GM21528 (cell line): ENCODE results near the gene DNAJC6.
"Not testable (repeated sequence)": the region's sequence is repeated elsewhere in the genome, so short reads cannot be mapped to it uniquely, and the experiment has no call there.

Experiments
- ATAC-seq: cut with Tn5 transposase; IDR thresholded peaks from one replicate; pipeline ENCODE4 v1.9.1; 2021; ENCODE audit warnings: mild to moderate bottlenecking, moderate library complexity; ENCODE audit not compliant: unreplicated experiment, low FRiP score

DNAJC6 gene

DNA sequence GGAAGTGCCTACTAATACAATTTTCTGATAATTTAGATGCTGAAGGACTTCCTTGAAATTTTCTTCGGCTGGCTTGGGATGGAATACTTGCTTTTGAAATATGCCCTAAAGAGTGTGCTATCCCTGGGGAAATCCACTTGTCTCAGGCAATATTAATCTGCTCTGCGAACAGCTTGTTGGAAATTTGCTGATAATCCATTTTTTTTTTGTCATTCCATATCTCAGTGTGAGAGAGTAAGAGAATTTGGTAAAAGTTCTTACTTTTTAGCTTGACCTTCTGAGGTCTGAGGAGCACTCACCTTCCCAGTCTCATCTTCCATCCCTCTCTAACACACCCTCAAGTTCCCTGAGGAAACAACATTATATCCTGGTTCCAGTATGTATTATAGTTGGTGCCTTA lies 36.8 kb downstream of the DNAJC6 start:
- ATAC-seq, result no peak

DNA sequence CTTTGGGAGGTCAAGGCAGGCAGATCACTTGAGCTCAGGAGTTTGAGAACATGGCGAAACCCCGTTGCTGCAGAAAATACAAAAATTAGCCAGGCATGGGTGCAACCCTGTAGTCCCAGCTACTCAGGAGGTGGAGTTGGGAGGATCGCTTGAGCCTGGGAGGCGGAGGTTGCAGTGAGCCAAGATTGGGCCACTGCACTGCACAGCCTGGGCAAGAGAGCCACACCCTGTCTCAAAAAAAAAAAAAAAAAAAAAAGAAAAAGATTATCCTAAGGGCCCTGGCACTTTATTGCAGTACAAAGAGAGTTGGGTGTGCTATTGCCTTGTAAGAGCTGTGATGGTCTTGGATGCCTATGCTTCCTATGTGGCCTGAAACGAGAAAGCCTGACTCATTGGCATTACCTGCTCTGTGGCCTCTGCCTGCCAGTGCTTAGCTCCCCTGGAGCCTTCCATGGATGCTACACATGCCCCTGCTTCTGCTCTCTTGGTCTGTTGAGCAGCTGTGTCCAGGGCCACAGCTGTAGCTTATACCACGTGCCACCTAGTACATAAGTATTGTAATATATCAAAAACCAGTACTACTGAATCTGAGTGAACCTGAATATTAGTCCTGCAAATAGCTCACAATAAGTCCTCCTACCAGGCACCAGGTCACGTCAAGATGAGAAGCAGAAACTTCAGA lies 45.8 kb downstream of the DNAJC6 start:
- ATAC-seq, result no peak

DNA sequence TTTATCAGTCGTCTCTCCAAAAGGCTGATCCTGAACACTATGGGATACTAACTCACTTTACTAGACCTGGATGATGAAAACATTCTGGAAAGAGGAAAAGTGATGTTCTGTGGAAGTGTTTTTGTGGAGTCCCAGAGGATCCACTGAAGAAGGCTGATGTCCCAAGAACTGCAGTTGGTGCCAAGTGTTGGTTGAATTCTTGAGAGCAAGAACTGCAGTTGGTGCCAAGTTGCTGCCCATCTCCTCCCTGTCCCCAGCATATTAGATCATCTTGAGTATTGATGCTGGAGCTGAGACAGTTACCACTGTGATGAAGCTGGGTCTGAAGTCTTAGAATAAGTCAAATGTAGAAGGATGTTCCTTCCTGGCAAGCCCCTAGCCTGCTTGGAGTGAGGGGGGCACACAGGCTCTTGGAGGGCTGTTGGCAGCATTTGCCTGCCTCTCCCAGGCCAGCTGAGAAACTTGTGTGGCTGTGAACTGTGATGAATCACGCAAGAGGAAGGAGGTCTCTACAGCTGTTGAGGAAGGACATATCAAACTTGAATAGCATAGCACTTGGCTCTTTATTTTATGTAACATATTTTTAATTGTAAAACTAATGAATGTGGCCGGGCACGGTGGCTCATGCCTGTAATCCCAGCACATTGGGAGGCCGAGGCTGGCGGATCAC lies 48.1 kb downstream of the DNAJC6 start:
- ATAC-seq, result no peak

DNA sequence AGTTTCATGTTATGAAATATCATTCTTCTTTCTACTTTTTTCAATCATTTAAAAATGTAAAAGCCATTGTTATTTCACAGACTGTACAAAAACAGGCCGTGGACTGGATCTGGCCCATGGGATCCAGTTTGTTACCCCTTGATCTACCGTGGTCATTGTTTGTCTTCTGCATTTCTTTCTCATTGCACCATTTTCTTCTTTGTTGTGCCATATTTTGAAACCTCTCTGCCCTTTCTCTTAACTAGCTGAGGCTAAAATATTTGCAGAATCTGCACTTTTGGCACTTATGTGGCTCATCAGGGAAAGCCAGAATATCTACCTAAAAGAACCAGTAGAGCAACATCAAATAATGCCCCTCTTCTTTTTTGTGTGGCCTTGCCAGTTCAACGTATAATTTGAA lies 50.5 kb downstream of the DNAJC6 start:
- ATAC-seq, result no peak

DNA sequence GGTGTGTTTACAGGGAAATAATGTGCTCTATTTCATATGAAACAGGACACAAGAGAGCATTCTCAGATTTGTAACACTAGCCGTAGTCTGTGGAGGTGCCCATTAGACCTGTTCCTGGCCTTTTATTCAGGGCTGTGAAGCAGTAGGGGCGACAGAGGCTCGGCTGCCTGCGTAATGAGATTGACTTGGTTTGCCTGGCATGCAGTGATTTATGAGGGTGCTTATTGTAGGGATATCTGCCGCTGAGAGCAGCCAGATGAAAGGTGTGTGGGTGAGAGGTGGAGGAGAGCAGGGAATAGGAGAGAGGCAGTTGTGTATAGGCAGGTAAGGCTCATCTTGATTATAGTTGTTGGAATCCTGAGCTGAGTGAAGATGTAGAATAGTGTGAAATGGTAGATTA lies 51.3 kb downstream of the DNAJC6 start:
- no peak for ATAC-seq

DNA sequence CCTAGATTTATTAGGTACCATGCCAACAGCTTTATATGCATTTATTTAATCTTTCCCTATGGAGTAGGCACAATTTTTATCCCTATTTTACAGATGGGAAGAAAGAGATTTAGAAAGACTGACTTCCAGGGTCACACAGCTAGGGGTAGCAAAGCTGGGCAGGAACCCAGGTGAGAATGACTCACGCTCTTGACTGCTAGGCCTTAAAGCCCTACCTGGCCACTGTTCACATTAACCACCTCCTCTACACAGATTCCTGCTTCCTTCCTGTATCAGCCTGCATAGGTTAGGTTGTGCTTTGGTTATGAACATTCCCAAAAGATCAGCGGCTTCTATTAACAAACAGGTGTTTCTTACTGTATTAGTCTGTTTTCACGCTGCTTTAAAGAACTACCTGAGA lies 53.2 kb downstream of the DNAJC6 start:
- no peak for ATAC-seq

DNA sequence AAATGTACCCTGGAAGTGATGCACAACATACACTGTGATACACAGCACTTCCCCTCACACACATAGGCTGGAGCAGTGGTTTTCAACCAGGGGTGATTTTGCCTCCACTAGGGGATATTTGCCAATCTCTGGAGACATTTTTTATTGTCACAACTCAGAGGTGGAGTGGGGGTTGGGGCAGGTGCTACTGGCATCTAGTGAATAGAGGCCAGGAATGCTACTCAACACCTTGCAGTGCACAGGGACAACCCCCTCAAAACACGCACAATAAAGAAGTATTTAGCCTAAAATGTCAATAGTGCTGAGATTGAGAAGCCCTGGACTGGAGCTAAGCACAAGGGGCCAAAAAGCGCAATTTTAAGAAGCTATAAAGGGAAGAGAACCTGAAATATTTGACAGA lies 54.1 kb downstream of the DNAJC6 start:
- ATAC-seq, result no peak

DNA sequence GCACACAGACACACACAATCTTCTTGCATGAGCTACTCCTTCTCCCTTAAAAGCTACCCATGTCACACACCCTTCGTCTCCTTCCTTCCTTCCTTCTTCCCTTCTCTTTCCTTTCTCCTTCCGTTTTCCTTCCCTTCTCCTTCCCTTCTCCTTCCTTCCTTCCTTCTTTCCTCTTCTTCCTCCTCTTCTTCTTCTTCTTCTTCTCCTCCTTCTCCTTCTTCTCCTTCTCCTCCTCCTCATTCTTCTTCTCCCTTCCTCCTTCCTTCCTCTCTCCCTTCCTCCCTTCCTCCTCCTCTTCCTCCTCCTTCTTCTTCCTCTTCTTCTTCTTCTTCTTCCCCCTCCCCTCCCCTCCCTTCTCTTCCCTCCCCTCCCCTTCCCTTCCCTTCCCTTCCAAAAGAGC lies 59.1 kb downstream of the DNAJC6 start:
- no peak for ATAC-seq

DNA sequence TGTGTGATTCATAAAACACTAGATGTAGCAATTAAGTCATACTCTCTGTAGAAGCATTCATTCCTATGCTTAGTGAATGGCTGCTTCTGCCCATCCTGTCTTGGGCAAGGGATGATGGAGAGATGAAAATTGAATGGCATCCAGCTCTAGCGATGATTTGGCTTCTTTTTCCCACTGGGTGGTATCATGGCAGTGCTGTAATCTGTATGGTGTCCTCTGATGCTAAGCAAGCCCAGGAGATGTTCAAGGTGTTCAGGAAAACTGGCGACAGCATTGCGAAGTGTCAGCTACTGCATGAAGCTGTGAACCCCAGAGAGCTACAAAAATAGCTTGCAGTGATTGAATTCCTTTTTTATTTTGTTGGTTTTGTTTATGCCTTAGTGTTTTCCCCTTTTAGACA lies 62.2 kb downstream of the DNAJC6 start:
- ATAC-seq, result no peak

DNA sequence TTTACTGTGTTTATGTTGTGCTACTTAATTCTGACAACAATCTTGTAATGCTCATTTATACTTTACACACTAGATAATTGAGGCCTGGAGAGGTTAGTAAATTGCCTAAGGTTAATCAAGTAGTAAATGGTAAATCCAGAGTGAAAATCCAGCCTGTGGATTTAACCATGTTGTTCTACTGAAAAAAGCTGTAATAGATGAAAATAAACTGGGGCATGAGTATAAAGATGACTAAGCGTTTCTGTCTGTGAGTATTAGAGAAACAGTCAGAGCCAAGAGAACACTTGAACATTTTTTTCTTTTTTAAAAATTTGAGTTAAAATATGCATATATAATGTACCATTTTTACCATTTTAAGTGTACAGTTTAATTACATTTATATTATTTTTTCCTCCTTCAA lies 63.2 kb downstream of the DNAJC6 start:
- ATAC-seq, result no peak

DNA sequence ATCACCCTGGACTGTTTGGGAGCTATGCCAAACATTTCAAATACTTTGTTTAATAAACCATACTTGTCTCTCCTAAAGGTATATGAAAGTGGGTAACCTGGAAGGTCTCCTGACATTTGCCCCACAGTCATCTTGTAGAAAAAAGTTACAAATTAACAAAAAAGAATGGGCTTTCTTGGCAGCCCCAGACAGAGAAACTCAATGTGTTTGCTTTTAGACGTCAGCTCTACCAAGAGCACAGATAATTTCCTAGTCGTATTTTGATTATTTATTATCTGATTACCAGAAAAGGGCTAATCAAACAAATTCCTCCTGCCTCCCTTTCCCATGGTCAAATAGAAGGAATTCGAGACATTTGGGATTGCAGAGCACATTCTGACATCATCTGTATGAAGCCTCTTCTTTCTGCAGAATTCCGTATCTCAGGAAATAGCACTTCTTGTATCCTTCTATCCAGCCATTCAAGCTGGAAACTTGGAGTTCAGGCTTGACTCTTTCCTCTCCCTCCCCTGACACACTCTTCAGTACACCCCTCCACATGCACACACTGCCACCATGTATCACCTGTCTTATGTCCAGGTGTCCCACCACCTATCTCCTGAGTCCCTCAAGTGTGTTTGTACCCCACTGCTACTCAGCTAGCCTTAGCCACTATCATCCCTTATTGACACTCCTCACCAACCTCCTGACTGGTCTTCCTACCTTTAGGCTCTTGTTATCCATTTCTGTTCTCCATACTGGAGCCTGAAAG lies 68.3 kb downstream of the DNAJC6 start:
- ATAC-seq, result no peak

DNA sequence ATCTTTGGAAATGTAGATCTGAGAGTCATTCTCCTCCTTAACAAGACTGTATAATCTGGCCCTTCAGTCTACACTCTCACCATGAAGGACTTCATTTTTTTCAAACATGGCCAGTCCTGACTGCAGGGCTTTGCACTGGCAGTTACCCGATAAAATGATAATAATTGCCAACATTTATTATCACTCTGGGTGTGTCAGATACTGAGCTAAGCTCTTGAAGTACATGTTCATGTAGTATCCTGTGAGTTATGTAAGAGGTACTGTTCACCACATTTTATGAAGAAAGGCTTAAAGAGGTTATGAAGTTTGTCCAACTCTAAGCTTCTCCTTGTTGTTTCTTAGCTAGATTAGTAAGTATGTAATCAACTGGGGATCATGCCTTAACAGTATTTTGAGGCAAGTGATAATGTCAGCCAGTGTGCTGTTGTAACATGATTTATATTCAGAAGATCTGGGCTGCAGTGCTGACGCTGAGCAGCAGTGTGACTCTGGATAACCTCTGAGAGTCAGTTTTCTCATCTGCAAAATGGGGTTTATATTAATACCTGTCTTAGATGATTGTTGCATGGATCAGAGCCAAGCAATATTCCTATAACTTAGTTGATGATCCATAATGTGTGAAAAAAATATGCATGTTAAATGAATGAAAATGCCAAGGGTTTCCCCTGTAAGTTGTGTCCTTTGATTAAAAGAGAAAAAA lies 69.1 kb downstream of the DNAJC6 start:
- no peak for ATAC-seq

DNA sequence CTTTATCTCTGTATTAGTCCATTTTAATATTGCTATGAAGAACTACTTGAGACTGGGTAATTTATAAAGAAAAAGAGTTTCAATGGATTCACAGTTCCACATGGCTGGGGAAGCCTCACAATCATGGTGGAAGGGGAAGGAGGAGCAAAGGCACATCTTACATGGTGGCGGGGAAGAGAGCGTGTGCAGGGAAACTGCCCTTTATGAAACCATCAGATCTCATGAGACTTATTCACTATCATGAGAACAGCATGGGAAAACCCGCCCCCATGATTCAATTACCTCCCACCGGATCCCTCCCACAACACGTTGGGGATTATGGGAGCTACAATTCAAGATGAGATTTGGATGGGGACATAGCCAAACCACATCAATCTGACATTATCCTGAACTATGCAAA lies 75.1 kb downstream of the DNAJC6 start:
- not testable (repeated sequence) for ATAC-seq

DNA sequence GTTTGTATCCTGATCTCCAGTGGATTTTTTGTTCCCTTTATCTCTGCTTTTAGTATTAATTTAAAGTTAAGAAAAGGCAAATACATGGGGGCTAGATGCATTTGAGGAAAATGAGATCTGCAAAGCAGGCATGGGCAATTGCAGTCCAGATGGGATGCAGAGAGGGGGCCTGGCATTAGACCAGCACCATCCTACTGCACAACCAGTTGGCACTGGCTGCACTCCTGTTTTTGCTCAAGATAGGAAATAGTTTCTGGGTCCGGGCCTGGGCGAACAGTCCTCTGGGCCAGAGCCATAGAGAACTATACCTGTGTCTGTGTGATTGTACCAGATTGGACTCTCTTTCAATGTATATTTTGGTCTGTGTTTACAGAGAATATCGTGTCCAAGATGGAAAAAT lies 77.1 kb downstream of the DNAJC6 start:
- no peak for ATAC-seq

DNA sequence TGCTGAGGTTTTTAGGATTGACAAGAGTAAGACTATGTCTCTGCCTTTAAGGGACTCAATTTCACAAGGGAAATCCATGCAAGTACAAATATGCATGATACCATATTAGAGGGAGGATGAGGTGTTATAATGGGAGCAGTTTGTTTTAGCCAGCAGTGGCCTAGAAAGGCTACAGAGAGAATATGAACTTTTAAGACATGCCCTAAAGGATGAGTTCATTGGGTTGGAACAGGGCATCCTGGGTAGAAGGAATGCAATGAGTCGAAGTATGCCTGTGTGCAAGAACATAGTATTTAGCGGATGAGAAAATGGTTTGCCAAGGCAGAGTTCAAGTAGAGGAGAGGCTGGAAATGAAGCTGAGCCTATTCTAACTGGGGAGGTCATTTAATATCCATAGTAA lies 78.5 kb downstream of the DNAJC6 start:
- no peak for ATAC-seq

DNA sequence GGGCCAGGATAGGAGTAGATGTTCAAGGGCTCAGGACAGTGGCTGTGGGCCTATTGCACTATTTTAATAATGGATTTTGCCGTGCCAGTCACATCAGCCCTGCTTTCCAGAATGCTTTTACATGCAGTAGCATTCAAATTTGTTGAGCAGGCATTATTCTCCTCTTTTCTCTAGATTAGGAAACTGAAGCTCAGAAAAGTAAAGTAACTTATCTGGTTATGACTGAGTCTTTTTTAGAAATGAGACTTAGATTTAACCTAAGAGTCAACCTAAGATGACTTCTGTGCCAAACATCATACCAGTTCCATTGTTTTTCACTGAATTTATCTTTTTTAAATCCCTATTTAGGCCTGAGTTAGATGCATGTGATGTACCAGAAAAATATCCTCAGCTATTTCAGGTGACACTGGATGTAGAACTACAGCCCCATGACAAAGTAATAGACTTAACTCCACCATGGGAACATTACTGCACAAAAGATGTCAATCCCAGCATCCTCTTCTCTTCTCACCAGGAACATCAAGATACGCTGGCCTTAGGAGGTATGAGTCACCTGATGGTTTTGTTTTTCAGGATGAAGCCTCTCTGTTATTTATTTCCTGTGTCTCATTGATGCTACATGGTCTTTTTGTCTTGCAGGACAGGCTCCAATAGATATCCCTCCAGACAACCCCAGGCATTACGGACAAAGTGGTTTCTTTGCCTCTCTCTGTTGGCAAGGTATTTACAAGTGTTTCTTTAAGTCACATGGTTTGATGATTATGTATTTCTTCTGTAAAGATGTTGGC lies 79.8 kb downstream of the DNAJC6 start:
- ATAC-seq, result no peak

DNA sequence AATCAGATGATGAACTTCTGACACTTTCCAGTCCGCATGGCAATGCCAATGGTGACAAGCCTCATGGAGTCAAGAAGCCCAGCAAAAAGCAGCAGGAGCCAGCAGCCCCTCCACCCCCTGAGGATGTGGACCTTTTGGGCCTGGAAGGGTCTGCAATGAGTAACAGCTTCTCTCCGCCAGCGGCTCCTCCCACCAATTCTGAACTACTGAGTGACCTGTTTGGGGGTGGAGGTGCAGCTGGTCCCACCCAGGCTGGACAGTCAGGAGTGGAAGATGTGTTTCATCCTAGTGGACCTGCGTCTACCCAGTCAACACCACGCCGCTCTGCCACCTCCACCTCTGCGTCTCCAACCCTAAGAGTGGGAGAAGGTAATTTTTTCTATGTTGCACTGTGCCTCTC lies 83.2 kb downstream of the DNAJC6 start:
- ATAC-seq, result no peak

DNA sequence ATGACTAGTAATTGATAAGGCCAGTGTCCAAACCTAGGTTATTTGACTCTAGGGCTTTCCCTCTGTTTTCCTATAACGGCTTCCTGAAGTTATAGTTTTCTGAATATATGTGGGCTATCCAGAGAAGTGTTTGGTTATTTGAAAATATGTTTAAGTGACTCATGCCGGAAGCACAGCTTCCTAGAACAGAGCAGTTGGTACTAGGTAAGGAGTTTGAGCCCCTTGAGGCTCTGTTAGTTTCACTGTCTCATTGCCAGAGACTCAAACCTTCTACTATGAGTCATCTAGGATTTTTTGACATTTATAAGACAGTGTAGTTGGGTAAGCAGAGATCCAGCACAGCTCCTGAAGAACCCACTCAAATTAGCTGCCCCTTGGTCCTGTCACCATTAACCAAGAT lies 84.0 kb downstream of the DNAJC6 start:
- ATAC-seq, result peak; percentile 86

DNA sequence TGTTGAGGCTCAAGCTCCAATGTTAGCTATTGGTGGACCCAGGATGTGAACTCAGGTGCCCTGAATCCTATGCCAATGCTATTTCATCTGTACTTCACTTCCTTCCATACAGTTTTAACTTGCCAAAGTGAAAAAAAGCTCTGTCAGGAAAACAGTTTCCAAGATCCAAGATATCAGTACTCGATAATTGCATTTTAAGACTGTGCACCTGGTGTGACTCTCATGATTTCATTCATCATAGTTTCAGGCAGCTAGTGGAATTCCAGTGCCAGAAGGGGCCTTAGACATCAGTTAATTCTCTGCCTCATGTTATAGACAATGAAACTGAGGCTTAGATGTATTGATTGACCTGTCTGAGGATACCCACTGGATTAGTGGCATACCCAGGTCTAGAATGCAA lies 84.6 kb downstream of the DNAJC6 start:
- ATAC-seq, result peak; percentile 6

DNA sequence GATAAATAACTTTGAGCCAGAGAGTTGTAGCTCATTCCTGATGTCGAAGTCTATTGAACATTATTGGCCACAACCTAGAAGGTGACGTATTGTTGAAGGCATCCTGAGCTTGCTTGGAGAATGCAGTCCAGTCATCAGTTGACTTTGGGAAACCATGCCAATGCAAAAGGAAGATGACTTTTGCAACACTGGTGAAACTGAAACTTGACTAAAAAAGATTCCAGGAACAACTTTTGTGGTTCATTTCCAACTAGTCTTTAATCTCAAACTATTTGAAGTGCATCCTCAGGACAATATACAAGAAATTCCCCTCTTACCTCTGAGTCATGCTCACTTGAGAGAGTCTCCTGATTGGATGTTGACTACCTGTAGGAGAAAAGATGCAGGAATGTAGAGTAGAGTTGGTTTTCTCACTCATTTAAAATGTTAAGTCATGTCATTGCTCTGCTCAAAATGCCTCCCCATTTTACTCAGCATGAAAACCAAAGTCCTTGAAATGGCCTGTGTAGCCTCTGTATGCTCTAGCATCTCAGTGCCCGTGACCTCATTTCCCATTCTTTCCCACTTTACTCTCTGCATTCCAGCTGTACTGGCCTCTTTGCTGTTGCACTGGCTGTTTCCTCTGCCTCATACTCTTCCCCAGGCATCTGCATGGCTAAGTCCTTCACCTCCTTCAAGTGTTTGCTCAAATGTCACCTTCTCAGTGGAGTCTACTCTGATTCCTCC lies 86.7 kb downstream of the DNAJC6 start:
- ATAC-seq, result no peak
